Dermis microvascular lymphatic vessel endothelial cell (primary cell): Measurements from ENCODE around the gene VLDLR. TPM values are rescaled to one million over a fixed set of nuclear protein-coding genes. Genes with fewer than 3 reads are reported as not detected.

Experiments
- DNase-seq, 2 donors: peaks; one replicate each; pipeline versions ENCODE4 v3.0.0 to v3.0.0-alpha.2; 2010; ENCODE audit warnings: low read depth in 2 of 2
- total RNA-seq: library from RNA; depleted of rRNA; stranded (reverse); fragments of >200 nt; gene quantifications from 2 replicates; pipeline ENCODE4 v1.2.1, GENCODE V29; 2014

The VLDLR gene
- total RNA-seq, 1 donor from 2014 or later = 5.5 TPM

GRCh38 chr9:2620919-2621721 lies 467 bp upstream of the VLDLR start:
- DNase-seq = peak; percentile 40 to 84

- peak in 1 of 2 donors; percentile 30 for DNase-seq
Observed at GRCh38 chr9:2622461-2623287, 1.1 kb downstream of the VLDLR start.

GRCh38 chr9:2623288-2624050 lies 1.9 kb downstream of the VLDLR start:
- DNase-seq = peak; percentile 26 to 54

- DNase-seq = no peak
Observed at GRCh38 chr9:2624051-2624682, 2.6 kb downstream of the VLDLR start.

DNA sequence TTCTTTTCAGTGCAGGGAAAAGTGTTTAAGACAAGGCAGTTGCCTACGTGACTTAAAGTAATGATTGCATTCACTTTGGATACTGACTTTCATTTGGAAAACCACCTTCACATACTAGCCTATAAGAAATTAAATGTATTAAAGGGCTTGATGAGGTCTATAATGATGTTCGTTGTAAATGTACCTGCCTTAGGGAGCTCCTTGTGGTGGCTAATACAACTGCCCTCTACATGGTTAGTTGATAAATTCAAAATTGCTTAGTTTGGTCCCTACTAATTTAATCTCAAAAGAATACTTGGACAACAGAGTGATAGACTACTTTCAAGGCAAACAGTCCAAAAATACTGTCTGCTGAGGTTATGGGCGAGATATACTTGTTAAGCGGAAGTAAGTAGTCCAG lies 3.8 kb downstream of the VLDLR start:
- no peak for DNase-seq

DNA sequence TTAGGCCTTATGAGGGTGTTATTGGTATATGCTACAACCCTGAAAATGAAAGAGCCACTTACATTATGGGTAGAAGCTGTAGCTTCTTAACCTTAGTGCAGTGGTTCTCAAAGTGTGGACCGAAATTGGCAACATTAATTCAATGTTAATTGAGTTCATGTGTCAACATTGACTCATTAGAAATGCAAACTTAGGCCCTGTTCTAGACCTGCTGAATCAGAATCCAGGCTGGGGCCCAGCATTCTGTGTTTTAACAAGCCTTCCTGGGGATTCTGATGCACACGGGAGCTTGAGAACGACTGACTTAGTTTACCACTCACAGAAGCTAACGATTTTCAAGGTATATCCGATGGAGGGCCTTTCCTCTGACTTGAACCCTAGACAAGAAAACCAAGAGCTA lies 7.3 kb downstream of the VLDLR start:
- no peak for DNase-seq

DNA sequence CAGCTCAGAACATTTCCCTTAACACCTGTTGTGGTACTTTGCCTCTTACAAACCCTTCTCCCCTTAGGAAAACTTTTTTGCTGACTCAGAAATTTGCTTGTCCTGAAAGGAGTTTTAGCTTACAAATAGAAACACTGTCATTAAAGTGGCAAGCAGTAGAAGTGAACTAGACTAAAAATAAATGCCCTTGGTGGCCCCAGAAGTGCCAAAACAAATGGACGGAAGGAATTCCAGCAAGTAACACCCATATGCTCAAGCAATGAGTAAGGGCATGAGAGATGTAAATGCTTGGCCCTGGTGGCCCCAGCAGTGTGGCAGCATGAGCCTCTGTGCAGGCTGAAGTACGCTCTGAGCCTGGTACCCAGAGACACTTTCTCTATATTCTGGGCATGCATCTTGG lies 8.6 kb downstream of the VLDLR start:
- no peak for DNase-seq

- no peak for DNase-seq
Observed at GRCh38 chr9:2631263-2631662, 9.7 kb downstream of the VLDLR start.

DNA sequence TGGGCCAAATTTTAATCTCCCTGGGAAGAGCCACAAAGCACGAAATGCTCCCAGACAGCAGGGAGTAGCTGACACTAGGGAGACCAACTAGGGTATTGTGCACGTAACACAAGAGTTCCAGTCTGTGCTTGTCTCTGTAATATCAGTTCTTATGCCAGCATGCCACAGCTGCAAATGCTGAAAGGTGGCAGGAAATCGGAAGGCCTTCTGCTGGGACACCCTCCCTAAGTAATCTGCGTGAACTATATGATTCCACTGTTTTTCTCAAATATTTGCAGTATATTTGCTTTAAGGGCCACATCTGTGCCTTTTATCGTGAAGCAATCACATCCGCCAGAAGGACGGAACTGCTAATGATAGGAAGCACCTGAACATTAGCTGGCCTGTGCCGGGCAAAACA lies 12.6 kb downstream of the VLDLR start:
- DNase-seq = peak; percentile 80 to 91

- DNase-seq = no peak
Observed at GRCh38 chr9:2634818-2635217, 13.2 kb downstream of the VLDLR start.

DNA sequence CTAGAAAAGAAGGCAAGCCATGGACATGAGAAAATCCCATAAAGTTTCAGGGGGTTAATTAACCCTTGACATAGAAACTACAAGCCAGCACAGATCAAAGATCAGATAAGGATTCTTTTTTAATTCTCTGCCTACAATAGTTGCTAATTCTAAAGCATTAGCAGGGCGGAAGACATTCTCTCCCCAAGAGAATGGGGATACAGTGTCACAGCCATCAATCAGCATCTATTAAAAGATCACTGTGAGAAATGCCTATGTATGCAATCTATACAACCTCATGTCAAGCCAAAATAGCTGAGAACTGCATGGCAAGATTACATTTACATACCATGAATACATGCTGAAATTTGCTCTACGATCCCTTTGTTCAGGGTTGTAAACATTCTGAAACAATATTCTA lies 14.3 kb downstream of the VLDLR start:
- no peak for DNase-seq

DNA sequence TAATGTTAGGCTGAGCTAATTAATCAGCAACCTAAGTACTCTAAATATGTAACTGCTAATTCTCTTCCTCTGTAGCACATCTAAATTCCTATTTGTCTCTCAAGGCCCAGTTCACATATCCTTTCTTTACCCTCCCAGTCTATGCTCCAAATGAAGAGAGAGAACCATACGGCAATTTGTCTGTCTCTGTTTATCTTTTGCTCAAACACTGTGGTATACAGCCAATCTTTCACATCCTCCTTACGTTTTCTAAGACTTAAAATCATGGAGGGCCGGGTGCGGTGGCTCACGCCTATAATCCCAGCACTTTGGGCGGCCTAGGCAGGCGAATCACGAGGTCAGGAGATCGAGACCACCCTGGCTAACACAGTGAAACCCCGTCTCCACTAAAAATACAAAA lies 15.8 kb downstream of the VLDLR start:
- no peak for DNase-seq

- DNase-seq = no peak
Observed at GRCh38 chr9:2638871-2639673, 17.5 kb downstream of the VLDLR start.

DNA sequence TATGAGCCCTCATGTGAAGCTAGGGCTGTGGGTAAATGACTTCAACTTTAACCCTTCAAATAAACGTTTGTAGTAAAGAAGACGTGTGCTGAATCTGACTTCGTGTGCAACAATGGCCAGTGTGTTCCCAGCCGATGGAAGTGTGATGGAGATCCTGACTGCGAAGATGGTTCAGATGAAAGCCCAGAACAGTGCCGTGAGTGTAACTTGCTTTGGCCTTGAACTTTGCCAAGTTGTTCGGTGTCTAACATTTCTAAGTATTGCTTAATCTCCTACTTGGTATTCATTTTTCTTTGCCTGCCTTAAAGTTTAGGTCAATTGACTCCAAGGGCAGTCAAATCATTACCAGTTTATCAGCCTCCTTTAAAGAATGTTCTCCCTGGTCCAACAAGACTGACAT lies 18.2 kb downstream of the VLDLR start:
- no peak for DNase-seq

GRCh38 chr9:2640570-2640969 lies 19.0 kb downstream of the VLDLR start:
- no peak for DNase-seq

GRCh38 chr9:2641033-2641432 lies 19.4 kb downstream of the VLDLR start:
- DNase-seq = no peak

DNA sequence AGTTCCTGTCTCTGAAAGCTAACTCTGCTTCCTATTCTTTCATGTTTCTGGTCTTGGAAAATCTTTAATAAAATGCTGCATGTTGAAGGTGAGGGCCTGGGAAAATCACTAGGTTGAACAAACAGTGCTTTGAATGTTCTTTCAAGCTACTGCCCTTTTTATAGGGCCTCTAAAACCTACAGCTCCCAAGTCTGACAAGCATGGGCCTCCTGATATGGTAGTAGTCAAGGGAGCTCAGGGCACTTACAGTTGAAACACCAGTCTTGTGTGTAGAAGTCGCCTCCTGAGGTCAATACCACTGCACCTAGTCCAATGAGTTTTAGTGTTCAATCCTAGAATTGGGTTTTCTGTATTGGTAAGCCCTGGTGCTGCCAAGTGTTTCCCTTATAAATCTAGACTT lies 20.5 kb downstream of the VLDLR start:
- DNase-seq = no peak

DNA sequence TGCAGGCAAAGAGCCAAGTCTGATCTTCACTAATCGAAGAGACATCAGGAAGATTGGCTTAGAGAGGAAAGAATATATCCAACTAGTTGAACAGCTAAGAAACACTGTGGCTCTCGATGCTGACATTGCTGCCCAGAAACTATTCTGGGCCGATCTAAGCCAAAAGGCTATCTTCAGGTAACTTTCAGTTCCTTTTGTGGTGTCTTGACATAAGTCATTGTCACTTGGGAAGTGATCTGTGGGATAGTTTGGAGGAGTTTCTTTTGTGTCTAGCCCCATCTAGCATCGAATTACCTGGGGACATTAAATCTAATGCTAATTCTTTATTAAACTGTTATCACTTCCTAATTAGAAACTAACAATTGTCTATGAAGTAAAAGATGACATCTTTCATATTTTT lies 24.0 kb downstream of the VLDLR start:
- DNase-seq = no peak

- peak; percentile 56 to 87 for DNase-seq
Observed at GRCh38 chr9:2655411-2655901, 33.9 kb downstream of the VLDLR start.

DNA sequence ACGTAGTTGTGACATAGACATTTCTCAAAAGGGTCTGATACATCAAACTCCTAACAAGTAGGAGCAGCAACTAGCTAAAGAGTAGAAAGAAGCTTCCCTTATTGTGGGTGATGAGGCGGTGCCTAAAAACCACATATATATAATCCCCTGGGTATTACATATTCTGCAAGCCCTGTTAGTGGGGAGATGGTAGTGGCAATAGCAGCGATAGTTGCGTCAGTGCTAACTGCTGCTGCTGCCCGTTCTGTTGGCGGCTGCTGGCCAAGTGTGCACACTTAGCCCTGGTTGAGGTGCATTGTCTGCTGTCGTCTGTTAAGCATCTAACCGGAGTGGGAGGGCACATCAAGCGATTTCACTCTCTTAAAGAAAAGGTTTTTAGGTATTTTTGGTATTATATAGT lies 35.8 kb downstream of the VLDLR start:
- DNase-seq = no peak

DNA sequence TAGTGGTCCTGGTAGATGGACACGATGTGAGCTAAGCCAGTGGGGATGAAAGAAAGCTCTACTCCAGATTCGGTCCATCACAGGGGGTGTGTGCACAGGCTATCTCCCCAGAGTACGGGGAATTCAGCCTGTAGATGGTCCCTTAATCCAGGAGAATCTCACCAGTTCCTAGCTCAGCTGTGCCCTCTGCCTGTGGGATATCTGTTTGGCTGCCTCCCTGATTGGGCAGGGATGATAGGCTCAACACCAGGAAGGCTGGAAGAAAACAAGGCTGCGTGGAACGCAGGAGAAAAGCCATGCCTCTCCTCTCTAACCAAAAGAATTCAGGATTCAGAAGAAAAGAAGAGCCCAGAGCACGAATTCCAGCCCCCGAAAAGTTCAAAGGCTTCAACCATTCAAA lies 40.9 kb downstream of the VLDLR start:
- peak in 1 of 2 donors; percentile 8 for DNase-seq
